HG03432 (cell line): ENCODE results near the gene SMDT1.
"Not testable (repeated sequence)": the region's sequence is repeated elsewhere in the genome, so short reads cannot be mapped to it uniquely, and the experiment has no call there.

Experiments
- ATAC-seq: cut with Tn5 transposase; IDR thresholded peaks from one replicate; pipeline ENCODE4 v1.9.1; 2021; ENCODE audit warnings: mild to moderate bottlenecking, moderate library complexity; ENCODE audit not compliant: unreplicated experiment

The SMDT1 gene

GRCh38 chr22:42108848-42109247, 29.3 kb downstream of the SMDT1 start:
- no peak for ATAC-seq

DNA sequence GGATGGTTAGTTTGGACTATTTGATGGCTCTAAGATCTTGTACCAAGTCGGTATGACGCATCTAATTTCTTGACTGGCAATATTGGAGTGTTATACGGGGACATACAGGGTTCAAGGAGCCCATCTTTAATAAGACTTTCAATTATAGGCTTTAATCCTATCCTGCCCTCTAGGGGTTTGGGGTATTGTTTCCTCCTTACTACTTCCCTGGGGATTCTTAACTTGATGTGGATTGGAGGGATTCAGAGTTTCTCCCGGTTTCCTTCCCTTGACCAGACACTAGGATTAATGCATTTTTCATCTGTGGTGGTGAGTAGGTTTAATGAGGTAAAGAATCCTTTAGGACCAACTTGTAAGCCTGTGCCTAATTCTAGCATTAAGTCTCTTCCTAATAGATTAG, 32.3 kb downstream of the SMDT1 start:
- ATAC-seq: no peak

- not testable (repeated sequence) for ATAC-seq
These were observed 33.3 kb downstream of the SMDT1 start for GRCh38 chr22:42112793-42113192.

DNA sequence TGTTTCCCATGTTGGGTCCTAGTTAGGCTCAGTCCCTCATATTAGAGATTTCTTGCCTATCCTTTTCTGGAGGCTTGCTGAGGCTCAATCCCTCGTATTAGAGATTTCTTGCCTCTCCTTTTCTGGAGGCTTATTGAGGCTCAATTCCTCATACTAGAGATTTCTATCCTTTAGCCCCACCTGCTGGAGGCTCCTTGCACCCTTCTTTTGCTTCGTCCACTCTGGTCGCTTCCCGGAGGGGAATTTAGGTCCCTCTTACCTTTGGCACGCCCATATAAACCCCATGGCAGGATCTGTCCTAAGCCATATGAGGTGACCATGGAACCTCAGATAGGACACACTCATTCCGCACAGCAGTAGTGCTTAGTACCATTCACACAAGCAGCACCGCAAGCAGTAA, 35.2 kb downstream of the SMDT1 start:
- no peak for ATAC-seq

- ATAC-seq: not testable (repeated sequence)
These were observed 35.9 kb downstream of the SMDT1 start for GRCh38 chr22:42115420-42115830.

GRCh38 chr22:42116848-42117424, 37.4 kb downstream of the SMDT1 start:
- no peak for ATAC-seq

GRCh38 chr22:42120231-42121021, 40.9 kb downstream of the SMDT1 start:
- ATAC-seq: not testable (repeated sequence)

GRCh38 chr22:42123529-42123928, 44.0 kb downstream of the SMDT1 start:
- ATAC-seq: not testable (repeated sequence)

- no peak for ATAC-seq
These were observed 48.1 kb downstream of the SMDT1 start for GRCh38 chr22:42127606-42128005.

DNA sequence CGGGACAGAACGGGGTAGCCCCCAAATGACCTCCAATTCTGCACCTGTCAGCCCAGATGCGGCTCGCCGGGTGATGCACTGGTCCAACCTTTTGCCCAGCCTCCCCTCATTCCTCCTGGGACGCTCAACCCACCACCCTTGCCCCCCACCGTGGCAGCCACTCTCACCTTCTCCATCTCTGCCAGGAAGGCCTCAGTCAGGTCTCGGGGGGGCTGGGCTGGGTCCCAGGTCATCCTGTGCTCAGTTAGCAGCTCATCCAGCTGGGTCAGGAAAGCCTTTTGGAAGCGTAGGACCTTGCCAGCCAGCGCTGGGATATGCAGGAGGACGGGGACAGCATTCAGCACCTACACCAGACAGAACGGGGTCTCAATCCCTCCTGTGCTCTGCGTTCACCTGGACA, 48.5 kb downstream of the SMDT1 start:
- not testable (repeated sequence) for ATAC-seq

- ATAC-seq: not testable (repeated sequence)
These were observed 49.5 kb downstream of the SMDT1 start for GRCh38 chr22:42128776-42129694.

GRCh38 chr22:42130182-42130581, 50.7 kb downstream of the SMDT1 start:
- ATAC-seq: not testable (repeated sequence)

GRCh38 chr22:42130639-42131431, 51.3 kb downstream of the SMDT1 start, which contains the start of gene CYP2D6:
CYP2D6 (minus strand) TSS chr22:42130810; CDS start chr22:42130791, 19 bp downstream.
- not testable (repeated sequence) for ATAC-seq

GRCh38 chr22:42131562-42131961, 52.1 kb downstream of the SMDT1 start:
- no peak for ATAC-seq

- no peak for ATAC-seq
These were observed 53.0 kb downstream of the SMDT1 start for GRCh38 chr22:42132457-42132856.
